Measurements from ENCODE around the gene OTUD5.
"Not testable (repeated sequence)": the region's sequence is repeated elsewhere in the genome, so short reads cannot be mapped to it uniquely, and the experiment has no call there.

Gene OTUD5

GRCh38 chrX:48883729-48884128 lies 73.7 kb downstream of the OTUD5 start:
- no peak for DNase-seq

GRCh38 chrX:48876944-48877343 lies 80.5 kb downstream of the OTUD5 start:
- not testable (repeated sequence) for DNase-seq
